Neural cell (in vitro differentiated cells): ENCODE measurements around the gene ABHD12. TPM values are rescaled to one million over a fixed set of nuclear protein-coding genes. Genes with fewer than 3 reads are reported as not detected.

ENCODE experiments used
- H2AFZ ChIP-seq: fragments of 200-600, 300-800 bp; sonication (generic), shearing (Covaris generic); 2 replicates; pipeline ENCODE4 v1.6.0; 2014; ENCODE audit warnings: low read depth, mild to moderate bottlenecking, antibody characterized with exemption, low read length, moderate library complexity
- H3F3A ChIP-seq: fragments of 200-600 bp; shearing (Covaris generic); 2 replicates; pipeline ENCODE4 v1.6.1; 2016; ENCODE audit warnings: mild to moderate bottlenecking, moderate library complexity, mixed read lengths, antibody characterized with exemption, low read length; ENCODE audit not compliant: insufficient read depth, poor library complexity, severe bottlenecking
- H3K27ac ChIP-seq: fragments of 200-600, 300-800 bp; sonication (generic), shearing (Covaris generic); 2 replicates; pipeline ENCODE4 v1.5.1; 2014; ENCODE audit warnings: mild to moderate bottlenecking, low read length, moderate library complexity
- H3K27me3 ChIP-seq: fragments of 300-800, 200-600 bp; sonication (generic), shearing (Covaris generic); 2 replicates; pipeline ENCODE4 v1.6.0; 2014; ENCODE audit warnings: mild to moderate bottlenecking, low read depth, low read length, moderate library complexity; ENCODE audit not compliant: insufficient read depth
- H3K36me3 ChIP-seq: fragments of 300-800, 200-600 bp; sonication (generic), shearing (Covaris generic); 2 replicates; pipeline ENCODE4 v1.5.1; 2014; ENCODE audit warnings: mild to moderate bottlenecking, antibody characterized with exemption, low read length, moderate library complexity; ENCODE audit not compliant: insufficient read depth
- H3K4me2 ChIP-seq: fragments of 300-800, 200-600 bp; sonication (generic), shearing (Covaris generic); 2 replicates; pipeline ENCODE4 v1.6.0; 2014; ENCODE audit warnings: mild to moderate bottlenecking, low read length
- H3K4me3 ChIP-seq: fragments of 300-800, 200-600 bp; sonication (generic), shearing (Covaris generic); 2 replicates; pipeline ENCODE4 v1.5.1; 2014; ENCODE audit warnings: mild to moderate bottlenecking, low read length, moderate library complexity
- H3K79me2 ChIP-seq: fragments of 200-600 bp; shearing (Covaris generic); replicated peaks from 2 replicates; pipeline ENCODE4 v1.6.0; 2014; ENCODE audit warnings: mild to moderate bottlenecking, low read length, moderate library complexity; ENCODE audit not compliant: insufficient read depth
- H3K9ac ChIP-seq: fragments of 300-800, 200-600 bp; sonication (generic), shearing (Covaris generic); 2 replicates; pipeline ENCODE4 v1.6.1; 2016; ENCODE audit warnings: mild to moderate bottlenecking, low read length, mixed read lengths
- H3K9me2 ChIP-seq: fragments of 200-600 bp; shearing (Covaris generic); 2 replicates; pipeline ENCODE4 v1.6.1; 2016; ENCODE audit warnings: mild to moderate bottlenecking, low read length, mixed read lengths; ENCODE audit not compliant: insufficient read depth
- H3K9me3 ChIP-seq: fragments of 200-600, 300-800 bp; sonication (generic), shearing (Covaris generic); 2 replicates; pipeline ENCODE4 v1.6.1; 2016; ENCODE audit warnings: mild to moderate bottlenecking, mixed run types, low read length, moderate library complexity, mixed read lengths
- H4K20me1 ChIP-seq: fragments of 200-600 bp; shearing (Covaris generic); 2 replicates; pipeline ENCODE4 v1.6.1; 2016; ENCODE audit warnings: mild to moderate bottlenecking, mixed run types; ENCODE audit not compliant: insufficient read depth
- CTCF ChIP-seq: fragments of 450-650 bp; IDR thresholded peaks from 2 replicates; pipeline ENCODE4 v1.5.1; 2014; ENCODE audit warnings: antibody characterized with exemption, mild to moderate bottlenecking, moderate library complexity; ENCODE audit not compliant: poor library complexity, severe bottlenecking
- EP300 ChIP-seq: fragments of 450-650 bp; conservative IDR thresholded peaks from 2 replicates; pipeline ENCODE4 v1.6.1; 2014; ENCODE audit warnings: antibody characterized with exemption, mild to moderate bottlenecking, moderate library complexity; ENCODE audit not compliant: poor library complexity, severe bottlenecking
- EZH2 ChIP-seq: fragments of 200-600, 300-800 bp; shearing (Covaris generic), sonication (generic); IDR thresholded peaks from 2 replicates; pipeline ENCODE4 v1.6.1; 2014; ENCODE audit warnings: antibody characterized with exemption, low read length, borderline replicate concordance, mild to moderate bottlenecking; ENCODE audit not compliant: insufficient read depth, poor library complexity, severe bottlenecking
- MXI1 ChIP-seq: fragments of 450-650 bp; conservative IDR thresholded peaks from 2 replicates; pipeline ENCODE4 v1.6.1; 2014; ENCODE audit warnings: antibody characterized with exemption, mild to moderate bottlenecking; ENCODE audit not compliant: poor library complexity, severe bottlenecking
- POLR2AphosphoS5 ChIP-seq: IDR thresholded peaks from 2 replicates; pipeline ENCODE4 v1.6.1; 2012
- RAD21 ChIP-seq: fragments of 450-650 bp; conservative IDR thresholded peaks from 2 replicates; pipeline ENCODE4 v1.6.1; 2014; ENCODE audit warnings: antibody characterized with exemption, mild to moderate bottlenecking, moderate library complexity
- REST ChIP-seq: IDR thresholded peaks from 2 replicates; pipeline ENCODE4 v1.6.1; 2012; ENCODE audit warnings: borderline replicate concordance
- SMC3 ChIP-seq: fragments of 450-650 bp; conservative IDR thresholded peaks from 2 replicates; pipeline ENCODE4 v1.6.1; 2014; ENCODE audit warnings: antibody characterized with exemption, mild to moderate bottlenecking, moderate library complexity; ENCODE audit not compliant: poor library complexity
- TAF1 ChIP-seq: IDR thresholded peaks from 2 replicates; pipeline ENCODE4 v1.6.1; 2012; ENCODE audit warnings: low read depth
- polyA plus RNA-seq: library from polyadenylated mRNA; depleted of rRNA; stranded (reverse); fragments of >200 nt; gene quantifications from 2 replicates; pipeline ENCODE4 v1.2.3, GENCODE V29; 2014

The ABHD12 gene
- polyA plus RNA-seq, 1 donor from 2014 or later: 32.3 TPM

- no peaks in the 10 kb centered on the region for H3K9me3 ChIP-seq
- H3K36me3 ChIP-seq: peaks cover 1% of the 10 kb centered on the region
- H3K79me2 ChIP-seq: no peaks in the 10 kb centered on the region
- no peaks in the 10 kb centered on the region for H3F3A ChIP-seq
- H3K4me2 ChIP-seq: no peak overlapping the region
- no peak for TF ChIP-seq MXI1
- no peak for TF ChIP-seq EP300
- TF ChIP-seq CTCF: no peak
- TF ChIP-seq REST: no peak
- TF ChIP-seq SMC3: no peak
- TF ChIP-seq TAF1: no peak
- TF ChIP-seq POLR2AphosphoS5: no peak
- no peak overlapping the region for H3K4me3 ChIP-seq
- no peaks in the 10 kb centered on the region for H3K27me3 ChIP-seq
- no peak overlapping the region for H3K27ac ChIP-seq
- H4K20me1 ChIP-seq: no peaks in the 10 kb centered on the region
- H3K9ac ChIP-seq: no peak overlapping the region
- no peak overlapping the region for H2AFZ ChIP-seq
- H3K9me2 ChIP-seq: no peaks in the 10 kb centered on the region
Observed at GRCh38 chr20:25278636-25279361, 111.8 kb downstream of the ABHD12 start.

GRCh38 chr20:25277941-25278521, 112.6 kb downstream of the ABHD12 start:
- no peak overlapping the region for H2AFZ ChIP-seq
- H4K20me1 ChIP-seq: no peaks in the 10 kb centered on the region
- no peak overlapping the region for H3K9ac ChIP-seq
- no peak for TF ChIP-seq CTCF
- TF ChIP-seq MXI1: no peak
- TF ChIP-seq SMC3: no peak
- TF ChIP-seq TAF1: no peak
- TF ChIP-seq EZH2: no peak
- TF ChIP-seq EP300: no peak
- TF ChIP-seq POLR2AphosphoS5: no peak
- no peak for TF ChIP-seq RAD21
- no peak for TF ChIP-seq REST
- H3K27me3 ChIP-seq: no peaks in the 10 kb centered on the region
- no peaks in the 10 kb centered on the region for H3F3A ChIP-seq
- H3K36me3 ChIP-seq: no peaks in the 10 kb centered on the region
- H3K4me3 ChIP-seq: no peak overlapping the region
- no peak overlapping the region for H3K4me2 ChIP-seq
- no peaks in the 10 kb centered on the region for H3K9me3 ChIP-seq
- no peaks in the 10 kb centered on the region for H3K79me2 ChIP-seq
- H3K9me2 ChIP-seq: no peaks in the 10 kb centered on the region
- no peak overlapping the region for H3K27ac ChIP-seq
